Heart left ventricle (tissue), 13 donors: ENCODE measurements around the gene PACRG.

Source experiments
- CTCF ChIP-seq, 12 donors: fragments of 200-600 bp; sonication (generic) in 4 of 12; IDR thresholded peaks; one replicate each; pipeline versions ENCODE4 v1.5.0 to v1.8.0; 2018 to 2022; ENCODE audit warnings: antibody characterized with exemption in 12 of 12, mild to moderate bottlenecking in 5 of 12
- POLR2A ChIP-seq, 2 donors: fragments of 450-650 bp; IDR thresholded peaks; one replicate each; pipeline ENCODE4 v1.6.1; 2017; ENCODE audit warnings: antibody characterized with exemption in 2 of 2, mild to moderate bottlenecking in 2 of 2, moderate library complexity in 2 of 2
- donor health status: ischemic (EF 13 %, LVEDD 7.1; RV severe dilation, severe dysfunction).
- donor health status: DM: no; HTN: yes; CAD: no.
- donor health status: DM: no; HTN: no; CAD: no.
- donor health status: ischemic (EF 25% LVEDD 6.9; RV normal size, moderate dysfunction).
- donor health status: ischemic (EF 25% LVEDD 5.7; RV mildly dilated, moderate dysfunction).
- donor health status: ischemic (EF 35%, LVEDD 5.7; RV mildly dilated, moderate dysfunction).
- donor health status: nonischemic (EF 11% LVEDD 7.7; RV severe dilation, severe dysfunction).
- donor health status: DM: yes; HTN: yes; CAD: no.
- donor health status: PGD.
- donor health status: ischemic (EF 29% LVEDD 5.4; RV normal size, mild dysfunction).
- donor health status: nonischemic (EF 23%, LVEDD 6.1; RV moderate dilation, normal function).

GRCh38 chr6:163335056-163335455, 607.3 kb downstream of the PACRG start:
- TF ChIP-seq CTCF (IDR thresholded peaks at IDR 0.05): no peak
- no peak for TF ChIP-seq POLR2A (IDR thresholded peaks at IDR 0.05)
